Breast epithelium (tissue), 4 donors: ENCODE measurements around the gene NUP205. TPM values are rescaled to one million over a fixed set of nuclear protein-coding genes. Genes with fewer than 3 reads are reported as not detected.

ENCODE experiments used
- DNase-seq, 2 donors: peaks; one replicate each; pipeline ENCODE4 v3.0.0-alpha.2; 2019; ENCODE audit warnings: low spot score in 2 of 2
- H3K27ac ChIP-seq, 2 donors: fragments of 200-600 bp; sonication (generic) in 1 of 2; one replicate each; pipeline ENCODE4 v1.5.1; 2016 to 2019; ENCODE audit warnings: mild to moderate bottlenecking in 1 of 2
- H3K27me3 ChIP-seq, 2 donors: fragments of 200-600 bp; sonication (generic) in 1 of 2; one replicate each; pipeline versions ENCODE4 v1.5.1 to v1.6.0; 2017 to 2019; ENCODE audit warnings: control low read depth in 1 of 2, mild to moderate bottlenecking in 1 of 2
- H3K36me3 ChIP-seq: fragments of 200-600 bp; one replicate; pipeline ENCODE4 v1.5.1; 2019
- H3K4me1 ChIP-seq, 2 donors: fragments of 200-600 bp; sonication (generic); one replicate each; pipeline ENCODE4 v1.5.1; 2016 to 2019; ENCODE audit warnings: control low read depth in 1 of 2
- H3K4me3 ChIP-seq, 3 donors: fragments of 200-600 bp; sonication (generic); 1 replicate in 2 of 3; 2 replicates in 1 of 3; pipeline ENCODE4 v1.5.1; 2016 to 2019; ENCODE audit warnings: mild to moderate bottlenecking in 3 of 3, moderate library complexity in 2 of 3
- H3K9me3 ChIP-seq, 2 donors: fragments of 200-600 bp; sonication (generic) in 1 of 2; one replicate each; pipeline ENCODE4 v1.5.1; 2016 to 2019; ENCODE audit warnings: control low read depth in 1 of 2
- POLR2A ChIP-seq: fragments of 450-650 bp; IDR thresholded peaks from one replicate; pipeline ENCODE4 v1.6.1; 2016; ENCODE audit warnings: antibody characterized with exemption, mild to moderate bottlenecking, moderate library complexity
- POLR2AphosphoS5 ChIP-seq, 3 donors: sonication (generic); formaldehyde crosslinking; IDR thresholded peaks; one replicate each; pipeline ENCODE4 v1.6.1; 2017; ENCODE audit warnings: antibody characterized with exemption in 3 of 3
- intact Hi-C: fragments of 100-400 bp; cut with DNase I; formaldehyde crosslinking; loops from one replicate; pipeline ENCODE4 v1.15.1; 2023; ENCODE audit warnings: low total_unique reads
- total RNA-seq, 3 donors: library from RNA; depleted of rRNA; stranded (reverse); fragments of >200 nt; gene quantifications; one replicate each; pipeline ENCODE4 v1.1.0, GENCODE V29; 2016
- TF ChIP-seq, protein P1 (sequence below), 3 donors: fragments of 450-650 bp; IDR thresholded peaks; one replicate each; pipeline ENCODE4 v1.5.1; 2016 to 2017; ENCODE audit warnings: antibody characterized with exemption in 3 of 3, mild to moderate bottlenecking in 3 of 3, moderate library complexity in 3 of 3

Gene NUP205
- total RNA-seq, 3 donors from 2014 or later = 22.6 to 49.6 (median 44.6) TPM

DNA sequence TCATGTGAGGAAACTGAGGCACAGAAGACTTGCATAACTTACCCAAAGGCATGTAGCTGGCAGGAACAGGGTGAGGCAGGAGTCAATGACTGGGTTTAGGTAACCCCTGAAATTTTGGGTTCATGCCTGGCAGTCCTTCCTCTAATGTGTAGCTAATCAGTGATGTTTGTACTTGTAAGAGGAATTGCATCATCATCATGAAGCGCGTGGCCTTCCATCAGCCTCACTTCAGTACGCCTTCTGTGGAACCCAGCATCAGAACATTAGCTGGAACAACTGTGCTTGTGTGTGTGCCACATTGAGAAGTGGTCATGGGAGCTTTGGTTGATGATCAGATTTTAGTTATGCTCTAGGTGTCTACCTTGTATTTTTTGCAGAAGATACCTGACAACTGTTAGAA is 86.4 kb downstream of the NUP205 start:
- DNase-seq = no peak
- Histone ChIP-seq H3K4me3 (no peak overlapping the region), H3K27ac (no peak overlapping the region), H3K36me3 (no peaks in the 10 kb centered on the region), H3K27me3 (no peaks in the 10 kb centered on the region), H3K9me3 (no peaks in the 10 kb centered on the region), H3K4me1 (no peaks in the 10 kb centered on the region)
- intact Hi-C loops = loop anchor here (10.0 kb wide), 1 partner anchor 359 kb away; no protein-coding TSS in a partner anchor
- TF ChIP-seq, protein P1, sequence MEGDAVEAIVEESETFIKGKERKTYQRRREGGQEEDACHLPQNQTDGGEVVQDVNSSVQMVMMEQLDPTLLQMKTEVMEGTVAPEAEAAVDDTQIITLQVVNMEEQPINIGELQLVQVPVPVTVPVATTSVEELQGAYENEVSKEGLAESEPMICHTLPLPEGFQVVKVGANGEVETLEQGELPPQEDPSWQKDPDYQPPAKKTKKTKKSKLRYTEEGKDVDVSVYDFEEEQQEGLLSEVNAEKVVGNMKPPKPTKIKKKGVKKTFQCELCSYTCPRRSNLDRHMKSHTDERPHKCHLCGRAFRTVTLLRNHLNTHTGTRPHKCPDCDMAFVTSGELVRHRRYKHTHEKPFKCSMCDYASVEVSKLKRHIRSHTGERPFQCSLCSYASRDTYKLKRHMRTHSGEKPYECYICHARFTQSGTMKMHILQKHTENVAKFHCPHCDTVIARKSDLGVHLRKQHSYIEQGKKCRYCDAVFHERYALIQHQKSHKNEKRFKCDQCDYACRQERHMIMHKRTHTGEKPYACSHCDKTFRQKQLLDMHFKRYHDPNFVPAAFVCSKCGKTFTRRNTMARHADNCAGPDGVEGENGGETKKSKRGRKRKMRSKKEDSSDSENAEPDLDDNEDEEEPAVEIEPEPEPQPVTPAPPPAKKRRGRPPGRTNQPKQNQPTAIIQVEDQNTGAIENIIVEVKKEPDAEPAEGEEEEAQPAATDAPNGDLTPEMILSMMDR (IDR thresholded peaks at IDR 0.05) = no peak
- TF ChIP-seq POLR2A = no peak
- no peak for TF ChIP-seq POLR2AphosphoS5 (IDR thresholded peaks at IDR 0.05)

DNA sequence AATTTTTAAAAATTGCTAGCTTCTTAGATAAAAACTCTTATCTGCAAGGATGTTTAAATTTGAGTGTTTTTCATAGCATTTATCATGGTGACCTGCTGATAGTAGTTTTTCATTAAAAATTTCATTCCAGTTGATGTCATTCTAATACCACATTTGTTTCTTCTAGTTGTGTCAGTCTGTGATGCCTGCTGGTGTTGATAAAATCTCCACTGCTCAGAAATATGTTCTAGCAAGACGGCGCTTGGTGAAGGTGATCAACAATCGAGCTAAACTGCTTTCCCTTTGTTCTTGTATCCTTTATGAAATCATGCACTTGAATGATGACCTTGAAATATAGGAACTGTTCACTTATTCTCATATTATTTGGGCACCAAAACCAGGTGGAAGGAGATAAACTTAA is 87.0 kb downstream of the NUP205 start:
- Histone ChIP-seq H3K9me3 (no peaks in the 10 kb centered on the region), H3K36me3 (no peaks in the 10 kb centered on the region), H3K27me3 (no peaks in the 10 kb centered on the region), H3K27ac (no peak overlapping the region), H3K4me3 (no peak overlapping the region), H3K4me1 (no peaks in the 10 kb centered on the region)
- intact Hi-C loops = loop anchor here (10.0 kb wide), 1 partner anchor 360 kb away; no protein-coding TSS in a partner anchor
- no peak for DNase-seq
- TF ChIP-seq POLR2AphosphoS5 (IDR thresholded peaks at IDR 0.05) = no peak
- no peak for TF ChIP-seq POLR2A
- TF ChIP-seq, protein P1 (IDR thresholded peaks at IDR 0.05) = no peak

DNA sequence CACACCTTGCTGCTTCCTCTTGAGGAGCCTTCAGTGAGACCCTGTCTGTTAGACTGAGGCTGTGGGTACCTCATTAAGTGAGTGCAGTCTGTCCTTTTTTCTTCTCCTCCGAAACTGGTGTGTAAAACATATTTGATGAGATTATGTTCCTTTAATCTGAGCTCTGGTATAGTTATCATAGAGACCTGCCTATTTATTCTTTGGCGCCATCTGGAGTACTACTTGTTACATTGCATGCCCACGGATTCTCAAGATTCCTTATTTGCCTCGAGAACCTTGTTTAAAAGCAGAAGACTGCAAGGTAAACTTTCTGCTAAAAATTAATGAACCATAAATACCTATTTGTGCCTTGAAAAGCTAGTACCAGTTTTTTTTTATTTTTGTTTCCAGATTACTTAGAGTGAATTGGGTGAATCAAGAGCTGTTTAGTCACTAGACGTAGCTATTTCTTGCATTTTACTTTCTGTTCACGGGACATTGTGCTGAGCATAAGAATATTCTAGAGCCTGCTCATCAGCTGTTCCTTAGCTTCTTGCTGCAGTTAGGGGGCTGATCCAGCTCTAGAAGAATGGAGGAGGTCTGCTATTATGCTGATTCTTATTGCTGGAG is 87.7 kb downstream of the NUP205 start:
- no peak for DNase-seq
- Histone ChIP-seq H3K9me3 (no peaks in the 10 kb centered on the region), H3K36me3 (no peaks in the 10 kb centered on the region), H3K4me1 (no peaks in the 10 kb centered on the region), H3K4me3 (no peak overlapping the region), H3K27ac (no peak overlapping the region), H3K27me3 (no peaks in the 10 kb centered on the region)
- TF ChIP-seq, protein P1 (IDR thresholded peaks at IDR 0.05) = peak in 2 of 3 donors; percentile 51 to 71
- no peak for TF ChIP-seq POLR2A
- intact Hi-C loops = loop anchor here (10.0 kb wide), 1 partner anchor 361 kb away; no protein-coding TSS in a partner anchor

DNA sequence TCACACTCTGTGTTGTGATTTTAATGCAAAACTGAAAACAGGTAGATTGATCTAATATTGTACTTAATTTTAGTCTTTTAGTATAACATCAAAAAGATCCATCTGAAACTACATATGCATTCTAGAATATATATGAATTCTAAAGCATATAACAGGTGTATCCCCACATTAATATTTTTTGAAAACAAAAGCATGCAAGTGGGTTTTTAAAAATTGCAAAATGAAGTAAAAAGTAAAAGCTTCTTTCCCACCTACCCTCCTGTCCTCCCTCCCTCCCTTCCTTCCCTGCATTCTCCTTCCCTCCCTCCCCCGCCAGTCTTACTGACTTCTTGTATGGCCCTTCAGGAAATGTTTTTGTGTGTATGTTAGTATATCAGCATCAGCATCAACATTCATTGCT is 90.0 kb downstream of the NUP205 start:
- H3K4me3 ChIP-seq = no peak overlapping the region
- H3K36me3 ChIP-seq = no peaks in the 10 kb centered on the region
- no peaks in the 10 kb centered on the region for H3K4me1 ChIP-seq
- H3K27ac ChIP-seq = no peak overlapping the region
- no peak for TF ChIP-seq POLR2A
- TF ChIP-seq POLR2AphosphoS5 (IDR thresholded peaks at IDR 0.05) = no peak
- TF ChIP-seq, protein P1 (IDR thresholded peaks at IDR 0.05) = no peak
- no peaks in the 10 kb centered on the region for H3K9me3 ChIP-seq
- H3K27me3 ChIP-seq = no peaks in the 10 kb centered on the region
- no peak for DNase-seq
- intact Hi-C loops = loop anchor here (10.0 kb wide), 1 partner anchor 363 kb away; no protein-coding TSS in a partner anchor

DNA sequence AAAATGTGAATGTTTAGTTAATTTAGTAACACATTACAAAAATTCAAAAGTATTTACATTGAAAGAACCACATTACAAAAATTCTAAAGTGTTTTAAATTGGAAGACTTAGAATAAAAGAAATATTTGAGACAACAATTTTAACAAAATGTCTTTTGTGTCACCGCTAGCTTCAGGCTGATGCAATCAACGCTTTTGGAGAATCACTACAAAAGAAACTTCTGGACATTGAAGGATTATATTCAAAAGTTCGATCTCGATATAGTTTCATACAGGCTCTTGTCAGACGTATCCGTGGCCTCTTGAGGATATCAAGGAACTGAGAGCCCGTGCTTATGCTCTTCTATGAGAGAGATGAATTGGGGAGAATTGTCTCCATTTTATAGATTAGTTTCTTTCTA is 90.5 kb downstream of the NUP205 start:
- no peak for DNase-seq
- intact Hi-C loops = loop anchor here (10.0 kb wide), 1 partner anchor 363 kb away; no protein-coding TSS in a partner anchor
- no peaks in the 10 kb centered on the region for H3K4me1 ChIP-seq
- H3K4me3 ChIP-seq = no peak overlapping the region
- TF ChIP-seq POLR2A (no peak), POLR2AphosphoS5 (IDR thresholded peaks at IDR 0.05) (no peak)
- TF ChIP-seq, protein P1 (IDR thresholded peaks at IDR 0.05) = no peak
- no peaks in the 10 kb centered on the region for H3K9me3 ChIP-seq
- no peak overlapping the region for H3K27ac ChIP-seq
- H3K27me3 ChIP-seq = no peaks in the 10 kb centered on the region
- no peaks in the 10 kb centered on the region for H3K36me3 ChIP-seq
